Activated CD8-positive, alpha-beta memory T cell treated with anti-CD3 and anti-CD28 coated beads for 1 hour (primary cell): ENCODE measurements around the gene TRIM50.
"Not testable (repeated sequence)": the region's sequence is repeated elsewhere in the genome, so short reads cannot be mapped to it uniquely, and the experiment has no call there.

Experiments used
- DNase-seq, 2 donors: peaks; one replicate each; pipeline ENCODE4 v3.0.0-alpha.2; 2020; ENCODE audit warnings: low read depth in 1 of 2; ENCODE audit errors: extremely low read depth in 1 of 2

The TRIM50 gene

GRCh38 chr7:73316521-73316920 lies 11.4 kb downstream of the TRIM50 start:
- DNase-seq, result no peak

- no peak for DNase-seq
Observed at GRCh38 chr7:73314271-73314670, 13.6 kb downstream of the TRIM50 start.

DNA sequence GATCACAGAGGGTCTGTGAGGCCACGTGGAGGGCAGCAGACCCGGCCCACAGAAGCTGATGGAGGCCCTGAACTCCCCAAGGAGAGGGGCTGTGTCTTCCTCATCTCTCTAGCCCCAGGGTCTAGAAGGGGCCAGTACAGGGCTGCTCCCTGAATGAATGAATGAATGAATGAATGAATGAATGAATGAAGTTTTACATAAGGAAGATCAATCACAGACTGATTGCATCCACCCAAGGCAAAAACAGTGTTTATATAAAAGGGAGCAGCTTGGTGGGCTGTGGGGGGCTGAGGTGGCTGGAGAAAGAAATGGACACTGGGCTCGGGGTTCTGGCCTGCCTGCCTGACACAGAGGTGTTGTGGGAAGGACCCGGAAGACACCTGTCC lies 14.4 kb downstream of the TRIM50 start:
- DNase-seq, result no peak

DNA sequence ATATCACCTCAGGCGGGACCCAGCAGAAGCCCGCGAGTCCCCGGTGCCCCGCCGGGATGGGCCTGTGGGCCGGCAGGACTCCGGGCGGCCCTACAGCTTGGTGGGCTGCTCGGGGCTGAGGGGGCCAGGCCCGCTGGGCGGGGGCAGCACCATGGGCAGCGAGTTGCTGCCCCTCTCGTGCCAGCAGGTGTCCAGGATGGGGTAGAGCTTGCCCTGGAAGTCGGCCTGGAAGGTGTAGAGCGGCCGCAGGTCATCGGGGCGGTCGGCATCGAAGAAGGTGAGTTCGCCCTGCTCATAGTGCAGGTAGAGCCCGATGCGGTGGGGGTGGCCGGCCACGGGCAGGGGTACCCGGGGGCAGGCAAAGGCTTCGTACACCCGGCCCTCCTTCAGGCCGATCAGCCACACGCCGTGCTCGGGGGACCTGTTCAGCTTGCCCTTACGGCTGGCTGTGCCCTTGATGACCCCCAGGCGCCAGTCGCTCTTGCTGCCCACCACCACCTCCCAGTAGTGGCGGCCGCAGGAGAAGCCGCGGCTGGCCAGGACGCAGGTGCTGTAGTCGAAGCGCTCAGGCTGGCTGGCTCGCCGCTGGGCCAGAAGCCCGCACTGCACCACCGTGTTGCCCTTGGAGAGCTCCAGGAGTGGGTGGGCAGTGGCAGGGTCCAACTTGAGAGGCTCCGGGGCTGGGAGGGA lies 14.9 kb downstream of the TRIM50 start:
- no peak for DNase-seq

DNA sequence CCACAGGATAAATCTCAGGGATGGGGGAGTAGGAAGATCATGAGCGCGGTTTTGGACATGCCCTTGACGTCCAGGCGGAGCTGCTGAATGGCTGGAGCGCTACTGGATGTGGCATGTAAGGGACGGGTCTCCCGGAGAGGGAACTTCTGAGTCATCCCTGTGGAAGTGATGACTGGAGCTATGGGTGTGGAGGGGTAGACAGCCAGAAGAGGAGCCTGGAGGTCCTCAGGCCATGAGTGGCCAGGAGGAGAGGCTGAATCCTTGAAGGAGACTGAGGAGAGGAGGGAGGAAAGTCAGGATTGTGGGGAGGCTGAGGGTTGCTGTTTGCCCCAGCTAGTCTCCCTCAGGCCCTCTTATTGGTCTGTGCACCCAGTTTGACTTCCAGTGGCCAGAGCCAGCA lies 16.5 kb downstream of the TRIM50 start:
- DNase-seq, result not testable (repeated sequence)

GRCh38 chr7:73308665-73309214 lies 19.1 kb downstream of the TRIM50 start, which contains the start of gene NSUN5:
Gene NSUN5 (minus strand): TSS chr7:73308826. CDS start chr7:73308790, 36 bp downstream.
- peak; percentile 65 to 77 for DNase-seq

GRCh38 chr7:73308074-73308664 lies 19.7 kb downstream of the TRIM50 start:
- no peak for DNase-seq

- DNase-seq, result no peak
Observed at GRCh38 chr7:73307436-73307835, 20.4 kb downstream of the TRIM50 start.

- not testable (repeated sequence) for DNase-seq
Observed at GRCh38 chr7:73304612-73305387, 23.1 kb downstream of the TRIM50 start.

GRCh38 chr7:73304071-73304470 lies 23.8 kb downstream of the TRIM50 start:
- no peak for DNase-seq

GRCh38 chr7:73303546-73303945 lies 24.3 kb downstream of the TRIM50 start:
- DNase-seq, result no peak

GRCh38 chr7:73302846-73303245 lies 25.0 kb downstream of the TRIM50 start:
- not testable (repeated sequence) for DNase-seq

DNA sequence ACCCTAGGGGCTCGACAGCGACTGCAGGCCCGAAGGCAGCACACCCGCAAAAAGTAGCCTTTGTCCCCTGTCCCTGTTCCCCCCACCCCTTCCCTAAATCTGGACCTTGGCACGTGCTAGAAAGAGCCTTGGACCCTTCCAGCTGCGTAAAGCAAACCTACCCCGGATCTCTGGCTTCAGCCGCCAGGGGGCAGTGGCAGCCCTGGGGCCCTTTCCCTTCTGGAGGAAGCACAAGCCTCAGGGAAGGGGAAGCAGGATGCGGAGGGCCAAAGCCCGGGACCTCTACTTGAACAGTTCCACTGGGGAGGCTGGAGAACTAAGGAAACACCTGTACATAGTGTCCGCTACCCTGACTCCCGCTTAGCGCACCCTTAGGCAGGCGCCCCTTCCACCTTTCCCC lies 26.8 kb downstream of the TRIM50 start:
- not testable (repeated sequence) for DNase-seq

GRCh38 chr7:73299812-73300211 lies 28.1 kb downstream of the TRIM50 start:
- DNase-seq, result not testable (repeated sequence)

DNA sequence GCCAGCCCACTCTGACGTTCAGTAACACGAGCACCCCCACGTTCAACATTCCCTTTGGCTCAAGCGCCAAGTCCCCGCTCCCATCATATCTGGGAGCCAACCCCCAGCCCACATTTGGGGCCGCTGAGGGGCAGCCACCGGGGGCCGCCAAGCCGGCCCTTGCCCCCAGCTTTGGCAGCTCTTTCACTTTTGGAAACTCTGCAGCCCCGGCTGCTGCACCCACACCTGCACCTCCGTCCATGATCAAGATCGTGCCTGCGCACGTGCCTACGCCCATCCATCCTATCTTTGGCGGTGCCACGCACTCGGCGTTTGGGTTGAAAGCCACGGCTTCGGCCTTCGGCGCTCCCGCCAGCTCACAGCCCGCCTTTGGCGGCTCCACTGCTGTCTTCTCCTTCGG lies 30.2 kb downstream of the TRIM50 start:
- DNase-seq, result not testable (repeated sequence)

- DNase-seq, result not testable (repeated sequence)
Observed at GRCh38 chr7:73297235-73297634, 30.6 kb downstream of the TRIM50 start.

- DNase-seq, result not testable (repeated sequence)
Observed at GRCh38 chr7:73277210-73277609, 50.7 kb downstream of the TRIM50 start.

- not testable (repeated sequence) for DNase-seq
Observed at GRCh38 chr7:73267813-73268212, 60.1 kb downstream of the TRIM50 start.

GRCh38 chr7:73266719-73267368 lies 61.0 kb downstream of the TRIM50 start:
- not testable (repeated sequence) for DNase-seq
